Measurements from ENCODE around the gene CLEC4G.
"Not testable (repeated sequence)": the region's sequence is repeated elsewhere in the genome, so short reads cannot be mapped to it uniquely, and the experiment has no call there.

Gene CLEC4G

GRCh38 chr19:7732045-7732444, at the start of gene CLEC4G:
CLEC4G (minus strand) TSS chr19:7732110; CDS start chr19:7732102, 8 bp downstream.
- DNase-seq: no peak

GRCh38 chr19:7781157-7781556, 49.2 kb upstream of the CLEC4G start:
- DNase-seq: no peak

- DNase-seq: no peak
Observed at GRCh38 chr19:7779631-7780486, 47.9 kb upstream of the CLEC4G start.

GRCh38 chr19:7778081-7778480, 46.2 kb upstream of the CLEC4G start:
- no peak for DNase-seq

- DNase-seq: no peak
Observed at GRCh38 chr19:7775761-7776160, 43.9 kb upstream of the CLEC4G start.

- DNase-seq: peak; percentile 48
Observed at GRCh38 chr19:7773841-7774240, 41.9 kb upstream of the CLEC4G start.

GRCh38 chr19:7772752-7773291, 40.9 kb upstream of the CLEC4G start:
- DNase-seq: no peak

- no peak for DNase-seq
Observed at GRCh38 chr19:7771072-7771471, 39.2 kb upstream of the CLEC4G start.

GRCh38 chr19:7769171-7769570, 37.3 kb upstream of the CLEC4G start:
- peak; percentile 55 for DNase-seq

- DNase-seq: no peak
Observed at GRCh38 chr19:7767487-7767886, 35.6 kb upstream of the CLEC4G start.

GRCh38 chr19:7766535-7766934, 34.6 kb upstream of the CLEC4G start:
- no peak for DNase-seq

- not testable (repeated sequence) for DNase-seq
Observed at GRCh38 chr19:7765043-7765442, 33.1 kb upstream of the CLEC4G start.

- DNase-seq: not testable (repeated sequence)
Observed at GRCh38 chr19:7764157-7764556, 32.2 kb upstream of the CLEC4G start.

- DNase-seq: no peak
Observed at GRCh38 chr19:7763696-7764095, 31.8 kb upstream of the CLEC4G start.

GRCh38 chr19:7762719-7763293, 30.9 kb upstream of the CLEC4G start, which contains the start of gene CLEC4M:
CLEC4M (plus strand) TSS chr19:7763243; CDS start chr19:7763267, 24 bp downstream.
- DNase-seq: no peak

GRCh38 chr19:7759156-7759555, 27.2 kb upstream of the CLEC4G start:
- DNase-seq: no peak

GRCh38 chr19:7757358-7757757, 25.4 kb upstream of the CLEC4G start:
- no peak for DNase-seq

GRCh38 chr19:7756258-7756657, 24.3 kb upstream of the CLEC4G start:
- no peak for DNase-seq

- no peak for DNase-seq
Observed at GRCh38 chr19:7751157-7751783, 19.4 kb upstream of the CLEC4G start.

GRCh38 chr19:7748756-7749155, 16.8 kb upstream of the CLEC4G start:
- DNase-seq: no peak

- no peak for DNase-seq
Observed at GRCh38 chr19:7748171-7748570, 16.3 kb upstream of the CLEC4G start.

- no peak for DNase-seq
Observed at GRCh38 chr19:7746903-7747884, 15.3 kb upstream of the CLEC4G start, which contains the start of gene CD209. CD209 (minus strand) TSS chr19:7747534; CDS start chr19:7747511, 23 bp downstream.
